HG03139 (cell line): ENCODE measurements around the gene NUBPL.
"Not testable (repeated sequence)": the region's sequence is repeated elsewhere in the genome, so short reads cannot be mapped to it uniquely, and the experiment has no call there.

Experiments
- ATAC-seq: cut with Tn5 transposase; IDR thresholded peaks from one replicate; pipeline ENCODE4 v1.9.1; 2021; ENCODE audit not compliant: unreplicated experiment

The NUBPL gene

GRCh38 chr14:31726337-31726736 lies 165.1 kb downstream of the NUBPL start:
- ATAC-seq: no peak

- ATAC-seq: no peak
Measured at GRCh38 chr14:31727797-31728196, 166.6 kb downstream of the NUBPL start.

GRCh38 chr14:31740688-31741087 lies 179.5 kb downstream of the NUBPL start:
- no peak for ATAC-seq

GRCh38 chr14:31745741-31746140 lies 184.5 kb downstream of the NUBPL start:
- no peak for ATAC-seq

GRCh38 chr14:31746326-31746725 lies 185.1 kb downstream of the NUBPL start:
- no peak for ATAC-seq

GRCh38 chr14:31749275-31749674 lies 188.1 kb downstream of the NUBPL start:
- no peak for ATAC-seq

- ATAC-seq: not testable (repeated sequence)
Measured at GRCh38 chr14:31751047-31751446, 189.8 kb downstream of the NUBPL start.

- no peak for ATAC-seq
Measured at GRCh38 chr14:31752867-31753661, 191.9 kb downstream of the NUBPL start.

GRCh38 chr14:31758941-31759340 lies 197.7 kb downstream of the NUBPL start:
- no peak for ATAC-seq

- ATAC-seq: no peak
Measured at GRCh38 chr14:31760277-31760676, 199.1 kb downstream of the NUBPL start.

- no peak for ATAC-seq
Measured at GRCh38 chr14:31761325-31761724, 200.1 kb downstream of the NUBPL start.

- no peak for ATAC-seq
Measured at GRCh38 chr14:31763041-31763440, 201.8 kb downstream of the NUBPL start.

GRCh38 chr14:31766315-31766892 lies 205.2 kb downstream of the NUBPL start:
- ATAC-seq: no peak

GRCh38 chr14:31768355-31768754 lies 207.2 kb downstream of the NUBPL start:
- no peak for ATAC-seq

- ATAC-seq: no peak
Measured at GRCh38 chr14:31770271-31770670, 209.1 kb downstream of the NUBPL start.

GRCh38 chr14:31774567-31774966 lies 213.4 kb downstream of the NUBPL start:
- ATAC-seq: no peak

- no peak for ATAC-seq
Measured at GRCh38 chr14:31777312-31777711, 216.1 kb downstream of the NUBPL start.

- ATAC-seq: no peak
Measured at GRCh38 chr14:31781578-31781977, 220.4 kb downstream of the NUBPL start.

GRCh38 chr14:31785574-31785973 lies 224.4 kb downstream of the NUBPL start:
- no peak for ATAC-seq

- no peak for ATAC-seq
Measured at GRCh38 chr14:31787377-31787776, 226.2 kb downstream of the NUBPL start.

GRCh38 chr14:31788340-31788739 lies 227.1 kb downstream of the NUBPL start:
- ATAC-seq: no peak

GRCh38 chr14:31792726-31793125 lies 231.5 kb downstream of the NUBPL start:
- ATAC-seq: no peak

- not testable (repeated sequence) for ATAC-seq
Measured at GRCh38 chr14:31797946-31798345, 236.7 kb downstream of the NUBPL start.
